MV-4-11 (cell line): ENCODE data around the gene ADAMTSL2.
"Not testable (repeated sequence)": the region's sequence is repeated elsewhere in the genome, so short reads cannot be mapped to it uniquely, and the experiment has no call there.

ENCODE experiments used
- DNase-seq: peaks from one replicate; lab custom pipeline; 2025; lab: John Stamatoyannopoulos, UW

The ADAMTSL2 gene

DNA sequence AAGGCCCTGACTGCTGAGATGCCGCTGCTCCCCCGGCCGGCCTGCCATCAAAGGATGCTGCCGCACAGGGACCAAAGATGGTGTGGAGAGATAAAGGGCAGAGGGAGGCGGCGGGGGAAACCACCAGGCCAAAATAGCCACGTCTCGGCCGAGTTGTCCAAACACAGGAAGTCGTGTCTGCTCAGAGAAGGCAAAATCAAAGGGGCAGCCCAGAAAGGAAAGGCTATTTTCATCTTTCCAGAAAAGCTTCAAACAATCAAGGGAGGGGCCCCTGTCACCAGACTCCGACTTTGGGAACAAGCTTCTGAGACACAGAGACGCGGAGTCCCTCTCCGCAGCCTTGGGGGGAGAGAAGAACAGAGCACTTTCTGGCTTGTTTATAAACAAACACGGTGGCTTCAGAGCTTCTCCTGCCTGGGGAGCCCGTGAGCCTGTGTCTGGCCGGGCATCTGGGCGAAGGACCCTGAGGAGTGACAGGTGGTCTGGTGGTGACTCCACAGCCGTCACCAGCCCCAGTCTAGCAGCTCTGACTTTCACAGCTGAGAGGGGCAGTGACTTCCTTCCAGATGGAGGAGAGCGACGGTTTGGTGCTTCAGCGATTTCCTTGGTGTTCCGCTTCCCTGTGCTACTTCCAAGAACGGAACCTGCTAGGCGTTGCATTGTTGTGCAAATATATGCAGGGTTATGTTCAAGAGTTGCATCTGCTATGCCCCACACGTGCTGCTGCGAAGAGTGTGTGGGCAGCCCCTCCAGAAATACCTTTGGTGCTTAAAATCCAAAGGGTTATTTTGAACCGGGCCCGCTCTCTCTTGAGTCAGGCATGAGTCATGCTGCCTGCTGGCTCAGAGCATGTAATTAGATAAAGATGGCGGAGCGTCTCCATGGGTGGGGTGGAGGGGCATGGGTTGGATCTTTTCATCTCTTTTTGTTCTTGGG is 24.0 kb downstream of the ADAMTSL2 start:
- peak; percentile 93 for DNase-seq

GRCh38 chr9:133560311-133560710 is 25.8 kb downstream of the ADAMTSL2 start:
- DNase-seq = no peak

GRCh38 chr9:133560944-133561343 is 26.4 kb downstream of the ADAMTSL2 start:
- no peak for DNase-seq

DNA sequence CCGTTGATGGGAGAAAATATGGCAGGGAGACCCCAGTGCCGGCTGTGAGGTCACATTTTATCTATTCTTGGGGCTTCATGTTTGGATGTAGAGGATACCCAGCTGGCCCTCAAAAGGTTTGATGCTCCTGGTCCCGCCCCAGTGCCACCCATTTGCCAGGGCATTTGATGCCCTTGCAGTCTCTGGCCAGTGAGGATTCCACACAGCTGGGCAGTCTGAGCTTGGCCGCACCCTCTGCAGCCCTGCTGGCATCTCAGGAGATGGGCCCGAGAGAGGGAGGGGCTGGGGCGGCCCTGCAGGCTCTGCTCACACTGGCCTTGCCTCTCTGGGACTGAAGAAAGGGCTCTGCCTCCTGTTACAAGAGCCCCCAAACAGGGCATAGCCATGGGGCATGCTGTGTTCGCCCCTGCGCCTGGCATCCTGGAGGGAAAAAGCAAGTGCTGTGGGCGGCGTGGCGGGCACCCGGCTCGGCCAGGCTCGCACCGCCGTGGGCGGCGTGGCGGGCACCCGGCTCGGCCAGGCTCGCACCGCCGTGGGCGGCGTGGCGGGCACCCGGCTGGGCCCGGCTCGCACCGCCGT is 27.6 kb downstream of the ADAMTSL2 start:
- DNase-seq = no peak

- no peak for DNase-seq
These were observed 28.2 kb downstream of the ADAMTSL2 start for GRCh38 chr9:133562611-133563290.

DNA sequence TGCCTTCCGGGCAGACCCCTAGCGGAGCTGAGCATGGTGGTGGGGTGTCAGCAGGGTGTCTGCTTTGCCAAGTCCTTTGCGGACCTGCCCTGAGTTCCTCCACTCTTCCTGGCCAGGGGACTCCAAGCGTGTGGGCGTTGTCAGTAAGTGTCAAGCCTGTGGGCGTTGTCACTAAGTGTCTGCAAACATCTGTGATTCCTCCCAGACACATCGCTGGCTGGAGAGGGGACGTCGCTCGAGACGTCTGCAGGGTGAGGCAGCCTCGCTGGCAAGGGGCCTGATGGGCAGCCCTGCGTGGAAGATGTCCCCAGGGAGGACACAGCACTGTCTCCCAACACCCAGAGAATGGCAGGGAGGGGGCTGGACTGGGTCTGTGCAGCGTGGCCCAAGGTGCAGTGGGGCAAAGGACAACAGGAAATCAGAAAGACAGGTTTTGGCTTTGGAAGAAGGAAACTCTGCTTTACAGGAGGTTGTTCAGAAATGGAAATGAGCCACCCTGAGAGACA is 28.8 kb downstream of the ADAMTSL2 start:
- no peak for DNase-seq

- DNase-seq = not testable (repeated sequence)
These were observed 29.3 kb downstream of the ADAMTSL2 start for GRCh38 chr9:133563814-133564213.

DNA sequence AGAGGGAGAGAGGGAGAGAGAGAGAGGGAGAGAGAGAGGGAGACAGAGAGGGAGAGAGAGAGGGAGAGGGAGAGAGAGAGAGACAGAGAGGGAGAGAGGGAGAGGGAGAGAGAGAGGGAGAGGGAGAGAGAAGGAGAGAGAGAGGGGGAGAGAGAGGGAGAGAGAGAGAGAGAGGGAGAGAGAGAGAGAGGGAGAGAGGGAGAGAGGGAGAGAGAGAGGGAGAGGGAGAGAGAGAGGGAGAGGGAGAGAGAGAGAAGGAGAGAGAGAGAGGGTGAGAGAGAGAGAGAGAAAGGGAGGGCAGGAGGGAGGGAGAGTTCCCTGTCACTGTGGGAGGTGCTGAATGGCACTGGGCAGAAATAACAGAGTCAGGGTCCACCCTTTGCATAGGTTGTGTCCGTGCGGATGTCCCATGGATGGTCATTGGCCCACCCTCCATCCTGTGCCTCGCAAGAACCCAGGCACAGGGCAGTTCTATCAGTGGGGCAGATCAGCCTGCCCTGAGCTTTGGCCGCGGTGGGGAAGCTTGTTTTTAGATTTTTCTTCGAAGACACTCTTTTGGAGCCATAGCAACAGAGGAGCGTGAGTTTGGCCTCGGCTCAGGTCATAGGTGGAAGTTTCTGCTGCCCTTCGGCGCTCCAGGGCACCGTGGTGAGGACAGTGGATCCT is 30.1 kb downstream of the ADAMTSL2 start:
- no peak for DNase-seq

- no peak for DNase-seq
These were observed 31.9 kb downstream of the ADAMTSL2 start for GRCh38 chr9:133566382-133566781.

DNA sequence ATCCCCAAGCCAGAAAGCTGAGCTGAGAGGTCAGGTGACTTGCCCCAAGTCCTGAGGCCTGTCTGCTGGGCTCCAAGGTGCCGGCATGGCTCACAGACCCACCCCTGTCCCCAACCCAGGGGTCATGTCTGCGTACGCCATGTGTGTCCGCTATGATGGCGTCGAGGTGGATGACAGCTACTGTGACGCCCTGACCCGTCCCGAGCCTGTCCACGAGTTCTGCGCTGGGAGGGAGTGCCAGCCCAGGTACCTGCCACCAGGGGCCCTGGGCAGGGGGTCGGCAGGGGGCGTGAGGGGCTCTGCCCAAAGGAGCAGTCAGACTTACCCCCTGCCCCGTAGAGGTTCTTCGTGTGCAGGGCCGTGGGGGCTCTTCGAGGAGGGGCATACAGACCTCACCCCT is 32.3 kb downstream of the ADAMTSL2 start:
- DNase-seq = no peak

- DNase-seq = no peak
These were observed 33.7 kb downstream of the ADAMTSL2 start for GRCh38 chr9:133568186-133568585.

GRCh38 chr9:133569121-133569785 is 34.7 kb downstream of the ADAMTSL2 start:
- no peak for DNase-seq

GRCh38 chr9:133569891-133570690 is 35.6 kb downstream of the ADAMTSL2 start:
- no peak for DNase-seq

- no peak for DNase-seq
These were observed 36.2 kb downstream of the ADAMTSL2 start for GRCh38 chr9:133570691-133571080.

- DNase-seq = no peak
These were observed 36.9 kb downstream of the ADAMTSL2 start for GRCh38 chr9:133571391-133571890.

GRCh38 chr9:133571896-133572595 is 37.5 kb downstream of the ADAMTSL2 start:
- DNase-seq = no peak

DNA sequence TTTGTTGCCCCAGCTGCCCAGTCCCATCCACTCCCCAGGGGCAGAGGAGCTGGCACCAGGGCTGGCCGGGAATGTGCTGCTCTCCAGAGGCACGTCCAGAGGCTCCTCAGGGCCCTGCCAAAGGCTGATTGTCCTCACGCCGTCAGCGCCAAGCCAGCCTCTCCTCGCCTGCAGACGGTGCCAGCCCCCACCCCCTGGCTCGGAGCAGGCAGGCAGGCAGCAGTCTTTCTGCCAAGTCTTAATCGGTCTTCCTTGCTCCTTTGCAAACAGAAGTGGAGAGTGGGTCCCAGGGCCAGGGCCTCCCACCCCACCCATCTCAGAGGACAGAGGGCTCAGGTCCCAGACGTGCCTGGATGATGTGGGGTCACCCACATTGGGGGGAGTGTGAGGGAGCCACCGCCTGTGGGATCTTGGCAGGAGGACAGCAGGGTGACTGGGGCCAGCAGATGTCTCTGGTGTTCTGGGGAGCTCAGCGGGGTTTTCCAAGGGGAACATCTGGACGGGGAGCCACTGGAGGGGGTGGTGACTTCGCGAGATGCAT is 38.4 kb downstream of the ADAMTSL2 start:
- no peak for DNase-seq

DNA sequence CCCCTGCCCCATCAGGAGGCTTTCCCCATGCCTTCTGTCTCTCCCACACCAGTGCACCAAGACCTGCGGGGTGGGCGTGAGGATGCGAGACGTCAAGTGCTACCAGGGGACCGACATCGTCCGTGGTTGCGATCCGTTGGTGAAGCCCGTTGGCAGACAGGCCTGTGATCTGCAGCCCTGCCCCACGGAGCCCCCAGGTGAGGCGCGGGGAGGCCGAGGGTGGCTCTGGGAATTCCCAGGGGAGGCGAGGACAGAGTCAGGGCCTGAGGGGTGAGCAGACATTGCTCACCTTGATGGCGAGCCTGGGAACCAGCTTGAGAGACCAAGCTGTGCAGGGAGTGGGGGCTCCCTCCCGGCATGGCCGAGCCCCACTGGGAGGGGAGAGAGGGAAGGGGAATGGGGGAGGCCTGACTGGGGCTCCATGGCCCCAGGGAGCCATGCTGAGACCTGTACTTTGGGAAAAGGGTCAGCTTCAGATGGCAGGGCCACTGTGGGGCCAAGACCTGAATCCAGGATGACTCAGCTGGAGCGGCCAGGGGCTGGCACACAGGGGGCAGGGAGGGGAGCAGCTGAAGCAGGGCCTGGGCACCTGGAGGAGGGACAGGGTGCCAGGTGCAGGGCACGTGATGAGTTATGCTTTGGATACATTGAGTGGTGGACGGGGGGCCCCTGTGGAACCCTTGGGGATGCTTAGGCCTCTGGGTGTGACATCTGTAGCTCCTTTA is 39.4 kb downstream of the ADAMTSL2 start:
- DNase-seq = no peak

- no peak for DNase-seq
These were observed 40.3 kb downstream of the ADAMTSL2 start for GRCh38 chr9:133574771-133575170.
